A172 (cell line): Measurements from ENCODE around the gene TRMT11. TPM values are rescaled to one million over a fixed set of nuclear protein-coding genes. Genes with fewer than 3 reads are reported as not detected.
"Not testable (repeated sequence)": the region's sequence is repeated elsewhere in the genome, so short reads cannot be mapped to it uniquely, and the experiment has no call there.

Experiments
- DNase-seq: peaks from one replicate; pipeline ENCODE4 v3.0.0-alpha.2; 2015; ENCODE audit warnings: low spot score
- total RNA-seq: library from RNA; depleted of rRNA; stranded (reverse); fragments of >200 nt; shearing (Covaris generic); gene quantifications from 2 replicates; pipeline ENCODE4 v1.2.3, GENCODE V29; 2014

TRMT11 gene
- total RNA-seq, 1 experiment from 2014 or later = 49.2 TPM

GRCh38 chr6:126041516-126041915, 55.2 kb downstream of the TRMT11 start:
- DNase-seq = no peak

GRCh38 chr6:126042001-126042419, 55.7 kb downstream of the TRMT11 start:
- DNase-seq = no peak

GRCh38 chr6:126047648-126048047, 61.3 kb downstream of the TRMT11 start:
- no peak for DNase-seq

GRCh38 chr6:126048635-126049034, 62.3 kb downstream of the TRMT11 start:
- no peak for DNase-seq

- DNase-seq = no peak
Measured at GRCh38 chr6:126050795-126051194, 64.5 kb downstream of the TRMT11 start.

GRCh38 chr6:126051791-126052190, 65.5 kb downstream of the TRMT11 start:
- DNase-seq = no peak

- no peak for DNase-seq
Measured at GRCh38 chr6:126052485-126052884, 66.1 kb downstream of the TRMT11 start.

GRCh38 chr6:126054258-126054702, 67.9 kb downstream of the TRMT11 start:
- DNase-seq = peak; percentile 40

- no peak for DNase-seq
Measured at GRCh38 chr6:126054802-126055201, 68.5 kb downstream of the TRMT11 start.

- no peak for DNase-seq
Measured at GRCh38 chr6:126055449-126055848, 69.1 kb downstream of the TRMT11 start.

GRCh38 chr6:126056355-126057004, 70.1 kb downstream of the TRMT11 start:
- no peak for DNase-seq

GRCh38 chr6:126058085-126058484, 71.7 kb downstream of the TRMT11 start:
- not testable (repeated sequence) for DNase-seq

GRCh38 chr6:126060400-126060799, 74.1 kb downstream of the TRMT11 start:
- DNase-seq = no peak

- DNase-seq = peak; percentile 32
Measured at GRCh38 chr6:126063512-126064146, 77.3 kb downstream of the TRMT11 start.

- no peak for DNase-seq
Measured at GRCh38 chr6:126064257-126064747, 78.0 kb downstream of the TRMT11 start.

GRCh38 chr6:126064748-126065401, 78.5 kb downstream of the TRMT11 start:
- DNase-seq = peak; percentile 23

GRCh38 chr6:126066053-126067048, 80.0 kb downstream of the TRMT11 start:
- no peak for DNase-seq

- DNase-seq = no peak
Measured at GRCh38 chr6:126067073-126067472, 80.7 kb downstream of the TRMT11 start.

GRCh38 chr6:126069449-126069848, 83.1 kb downstream of the TRMT11 start:
- no peak for DNase-seq

GRCh38 chr6:126071000-126071647, 84.8 kb downstream of the TRMT11 start:
- no peak for DNase-seq

- DNase-seq = no peak
Measured at GRCh38 chr6:126072172-126072571, 85.8 kb downstream of the TRMT11 start.
